Activated CD8-positive, alpha-beta memory T cell treated with anti-CD3 and anti-CD28 coated beads, Interleukin-2, amount 50 U/mL, for 48 hours (primary cell): ENCODE data around the gene ARHGEF37.

Experiments
- DNase-seq: peaks from one replicate; pipeline ENCODE4 v3.0.0-alpha.2; 2020

Gene ARHGEF37

DNA sequence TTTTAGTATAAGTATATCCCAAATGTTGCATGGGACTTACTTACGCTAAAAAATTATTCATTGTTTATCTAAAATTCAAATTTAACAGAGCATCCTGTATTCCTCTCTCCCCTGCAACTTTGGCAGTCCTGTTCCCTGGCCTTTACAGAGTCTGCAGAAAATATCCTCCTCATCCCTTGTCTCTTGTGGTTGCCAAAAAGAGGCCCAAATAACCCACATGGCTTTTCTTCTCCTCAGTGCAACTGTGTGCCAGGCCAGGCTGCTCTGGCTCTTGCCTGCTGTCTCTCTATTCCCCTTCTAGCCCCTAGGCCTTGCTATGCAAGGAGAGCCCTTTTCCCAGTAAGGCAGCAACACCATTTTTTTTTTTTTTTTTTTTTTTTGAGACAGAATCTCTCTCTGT lies 23.0 kb downstream of the ARHGEF37 start:
- no peak for DNase-seq

DNA sequence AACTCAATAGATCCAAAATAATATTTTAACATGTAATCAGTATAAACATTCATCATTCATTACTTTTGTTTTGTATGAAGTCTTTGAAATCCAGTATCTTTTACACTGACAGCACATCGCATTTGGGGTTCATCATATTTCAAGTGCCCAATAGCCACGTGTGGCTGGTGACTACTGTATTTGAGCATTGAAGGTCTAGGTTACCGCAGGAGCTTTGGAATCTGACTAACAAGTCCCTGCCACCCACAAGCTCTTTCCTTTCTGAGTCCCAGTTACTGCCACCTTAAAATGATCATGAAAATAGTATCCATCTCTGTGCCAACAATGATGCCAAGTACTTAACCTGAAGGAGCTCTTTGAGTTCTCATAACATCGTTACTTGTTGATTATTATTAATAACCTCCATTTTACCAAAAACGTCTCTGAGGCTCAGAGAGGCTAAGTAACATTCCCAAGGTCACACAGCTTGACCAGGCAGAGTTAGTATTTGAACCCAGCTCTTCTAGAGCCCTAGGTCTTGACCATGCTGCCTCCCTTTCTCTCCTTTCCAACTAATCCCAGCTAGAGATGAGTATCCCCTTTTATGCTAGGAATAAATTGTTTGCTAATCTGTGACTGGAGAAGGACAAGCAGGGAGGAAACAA lies 24.2 kb downstream of the ARHGEF37 start:
- no peak for DNase-seq

DNA sequence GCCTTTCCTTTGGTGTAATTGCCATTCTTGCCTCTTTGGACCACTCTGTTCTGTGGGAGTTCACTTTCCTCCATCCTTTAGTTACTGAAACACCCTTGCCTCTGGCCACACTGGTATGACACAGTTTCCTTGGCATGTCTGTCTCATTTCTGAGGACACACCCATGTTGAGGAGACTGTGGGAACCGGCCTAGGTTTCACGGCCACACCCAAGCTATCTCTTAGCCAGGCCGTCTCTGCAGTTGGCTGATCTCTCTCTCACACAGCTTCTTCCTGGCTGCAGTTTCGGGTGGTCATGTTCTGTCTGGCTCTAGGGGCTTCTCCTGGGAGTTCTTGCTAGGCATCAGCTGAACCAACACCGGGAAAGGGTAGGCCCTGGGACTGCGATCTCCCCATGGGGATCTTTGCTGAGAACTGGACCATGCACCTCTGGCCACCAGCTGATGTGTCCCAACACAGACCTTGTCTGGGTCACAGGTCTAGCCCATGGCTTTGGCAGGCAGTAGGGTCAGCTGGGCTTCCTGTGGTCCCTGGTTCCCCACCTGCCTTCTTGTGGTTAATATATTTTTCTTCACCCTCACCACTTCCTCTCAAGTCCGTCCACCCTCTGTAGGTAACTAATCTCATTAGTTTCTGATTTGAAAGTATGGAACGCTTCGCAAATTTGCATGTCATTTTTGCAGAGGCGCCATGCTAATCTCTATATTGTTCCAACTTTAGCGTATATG lies 24.9 kb downstream of the ARHGEF37 start:
- no peak for DNase-seq

DNA sequence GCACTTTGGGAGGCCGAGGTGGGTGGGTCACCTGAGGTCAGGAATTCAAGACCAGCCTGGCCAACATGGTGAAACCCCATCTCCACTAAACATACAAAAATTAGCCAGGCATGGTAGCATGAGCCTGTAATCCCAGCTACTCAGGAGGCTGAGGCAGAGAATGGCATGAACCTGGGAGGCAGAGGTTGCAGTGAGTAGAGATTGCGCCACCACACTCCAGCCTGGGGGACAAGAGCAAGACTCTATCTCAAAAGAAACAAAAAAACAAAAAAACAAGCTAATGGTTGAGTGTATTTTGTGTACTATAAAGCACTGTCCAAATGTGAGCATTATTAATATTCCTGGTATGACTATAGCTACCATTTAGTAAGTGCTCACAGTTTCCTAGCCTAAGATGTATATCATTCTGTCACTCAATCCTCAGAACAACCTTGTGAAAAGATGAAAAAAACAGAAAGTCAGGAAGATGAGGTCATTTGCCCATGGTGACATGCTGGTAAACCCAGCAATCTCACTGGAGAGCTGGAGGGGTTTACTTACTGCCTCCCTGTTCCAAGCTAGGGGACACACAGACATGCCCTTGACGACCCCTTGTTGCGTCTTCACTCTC lies 27.7 kb downstream of the ARHGEF37 start:
- no peak for DNase-seq

DNA sequence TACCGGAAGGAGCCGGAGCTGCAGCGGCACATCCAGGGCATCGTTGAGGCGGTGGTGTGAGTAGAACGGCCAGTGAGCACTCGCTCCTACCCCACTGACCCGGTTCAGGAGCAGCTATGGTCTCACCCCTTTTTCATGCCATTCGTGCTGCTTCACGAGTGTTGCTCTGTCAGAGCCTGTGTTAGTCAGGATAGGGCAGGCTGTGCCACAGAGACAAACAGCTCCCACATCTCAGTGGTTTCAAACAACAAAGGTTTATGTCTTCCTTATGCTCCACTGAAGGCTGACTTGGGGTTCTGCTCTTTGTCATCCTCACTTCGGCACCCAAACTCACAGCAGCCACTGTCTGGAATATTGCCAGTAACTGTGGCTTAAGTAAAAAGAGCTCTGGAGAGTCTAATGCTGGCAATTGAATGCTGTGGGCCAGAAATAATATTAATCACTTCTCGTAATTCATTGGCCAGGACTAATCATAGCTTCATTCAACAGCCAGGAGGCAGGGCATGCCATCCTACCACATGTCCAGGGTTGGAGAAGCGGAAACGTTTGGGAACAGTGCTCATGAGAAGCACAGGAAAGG lies 28.4 kb downstream of the ARHGEF37 start:
- DNase-seq: no peak

DNA sequence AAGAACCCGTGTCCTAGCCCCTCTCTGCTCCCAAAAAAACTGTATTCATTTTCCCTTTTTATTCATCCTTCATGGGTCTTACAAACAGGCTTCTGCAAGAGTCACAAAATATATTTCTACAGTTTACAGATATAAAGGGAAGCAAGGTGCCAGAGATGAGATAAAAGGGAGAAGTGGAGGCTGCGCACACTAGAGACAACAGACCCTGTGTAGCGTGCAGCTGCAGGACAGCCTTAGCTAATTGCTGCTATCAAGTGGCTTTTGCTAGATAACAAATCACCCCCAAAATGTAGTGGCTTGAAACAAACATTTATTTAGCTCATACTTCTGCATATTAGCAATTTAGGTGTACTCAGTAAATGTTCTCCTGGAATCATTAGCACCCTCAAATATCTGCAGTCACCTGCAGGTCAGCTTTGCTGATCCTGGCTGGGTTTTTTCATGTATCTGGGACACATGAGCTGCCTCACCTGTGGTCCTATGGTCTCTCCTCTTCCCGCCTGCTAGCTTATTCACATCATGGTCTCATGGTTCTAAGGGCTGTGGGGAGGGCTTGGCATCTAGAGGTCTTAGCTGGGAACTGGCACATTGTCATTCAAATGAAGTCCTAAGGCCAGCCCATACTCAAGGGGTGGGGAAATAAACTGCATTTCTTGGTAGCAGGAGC lies 29.4 kb downstream of the ARHGEF37 start:
- no peak for DNase-seq

DNA sequence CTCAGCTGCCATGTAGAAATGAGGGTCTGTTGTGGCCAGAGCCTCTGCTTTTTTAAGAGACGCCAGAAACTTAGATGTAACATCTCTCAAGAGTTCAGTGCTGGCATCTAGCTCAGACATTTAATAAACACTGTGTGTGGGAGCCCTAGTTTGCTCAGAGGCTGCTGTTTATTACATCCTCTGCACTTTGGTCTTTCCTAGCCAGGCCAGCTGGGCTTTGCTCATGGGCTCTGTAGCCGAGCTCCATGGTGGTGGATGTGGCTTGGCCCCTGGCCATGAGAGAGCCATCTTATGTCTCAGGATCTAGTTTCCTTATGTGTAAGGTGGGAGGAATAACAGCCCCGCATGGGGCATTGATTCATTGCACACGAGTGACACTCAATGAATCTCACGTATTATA lies 30.0 kb downstream of the ARHGEF37 start:
- DNase-seq: no peak

DNA sequence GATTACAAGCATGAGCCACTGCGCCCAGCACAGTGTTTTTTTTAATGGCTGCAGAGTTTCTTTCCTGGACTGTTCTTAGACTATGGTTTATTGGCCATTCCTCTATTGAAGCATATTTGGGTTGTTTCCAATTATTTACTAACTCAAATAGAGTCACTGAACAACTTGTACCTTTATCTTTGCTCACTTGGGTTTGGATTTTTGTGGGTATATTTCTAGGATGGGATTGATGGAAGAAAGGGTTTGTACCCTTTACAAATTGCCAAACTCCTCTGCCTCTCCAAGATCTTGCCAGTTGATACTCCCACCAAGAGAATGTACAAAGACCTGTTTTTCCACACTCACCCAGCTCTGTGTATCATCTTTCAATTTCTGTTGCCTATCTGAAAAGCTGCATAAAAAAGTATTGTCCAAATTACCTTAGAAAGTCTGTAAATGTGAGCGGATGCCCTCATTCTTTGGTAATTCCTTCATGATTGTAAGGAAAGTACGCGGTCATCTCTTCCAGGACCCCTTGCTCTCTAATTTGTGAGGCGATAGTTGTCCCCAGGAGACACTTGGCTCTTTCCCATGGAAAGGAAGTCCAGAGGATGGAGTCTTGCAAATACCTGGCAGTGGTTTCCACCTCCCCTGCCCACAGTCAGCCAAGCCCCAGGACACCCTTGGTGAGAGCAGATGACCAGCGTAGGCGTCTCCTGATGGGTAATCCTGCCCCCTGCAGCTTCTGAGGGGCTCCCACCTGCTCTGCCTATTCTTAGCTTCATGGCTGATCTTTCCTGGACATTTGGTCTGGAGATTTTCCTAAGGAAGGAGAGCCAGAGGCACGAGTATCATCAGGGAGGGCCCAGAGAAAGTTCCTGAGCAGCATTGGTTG lies 33.0 kb downstream of the ARHGEF37 start:
- DNase-seq: no peak

DNA sequence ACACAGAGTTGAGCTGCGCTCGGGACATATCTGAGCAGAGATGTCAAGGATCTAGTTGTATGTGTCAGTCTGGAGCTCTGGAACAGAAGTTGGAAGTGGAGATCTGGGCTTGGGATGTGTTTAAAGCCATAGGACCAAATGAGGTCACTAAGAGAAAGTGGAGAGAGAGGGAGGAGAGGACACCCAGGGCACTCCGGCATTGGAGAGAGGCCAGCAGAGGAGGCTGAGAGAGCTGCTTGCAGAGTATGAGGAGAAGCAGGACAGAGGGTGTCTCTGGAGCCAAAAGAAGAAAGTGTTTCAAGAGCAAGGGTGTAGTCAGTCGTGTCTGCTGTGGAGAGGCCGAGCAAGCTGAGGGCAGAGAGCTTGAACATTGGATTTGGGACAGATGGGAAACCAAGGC lies 34.7 kb downstream of the ARHGEF37 start:
- DNase-seq: no peak

DNA sequence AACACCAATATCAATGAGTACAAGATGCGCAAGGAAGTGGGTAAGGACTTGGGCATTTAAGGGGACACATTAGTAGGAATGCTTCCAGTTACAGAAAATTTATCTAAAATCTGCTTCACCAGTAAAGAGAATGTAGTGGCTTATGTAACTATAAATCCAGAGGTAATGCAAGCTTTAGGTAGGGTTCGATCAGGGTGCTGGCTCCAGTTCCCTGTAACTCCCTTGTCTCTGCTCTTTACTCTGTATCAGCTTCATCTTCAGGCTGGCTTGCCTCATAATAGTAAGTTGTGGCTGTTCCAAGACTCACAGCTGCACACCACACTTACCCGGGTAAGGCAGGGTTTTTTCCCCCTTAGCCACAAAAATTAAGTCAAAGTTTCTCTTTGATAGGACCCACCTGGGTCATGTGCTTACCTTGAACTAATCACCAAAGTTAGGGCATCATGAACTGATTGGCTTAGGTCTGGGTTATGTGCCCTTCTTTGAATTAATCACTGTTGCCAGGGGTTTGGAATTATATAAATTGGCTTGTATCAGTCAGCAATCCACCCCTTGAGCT lies 35.5 kb downstream of the ARHGEF37 start:
- no peak for DNase-seq

DNA sequence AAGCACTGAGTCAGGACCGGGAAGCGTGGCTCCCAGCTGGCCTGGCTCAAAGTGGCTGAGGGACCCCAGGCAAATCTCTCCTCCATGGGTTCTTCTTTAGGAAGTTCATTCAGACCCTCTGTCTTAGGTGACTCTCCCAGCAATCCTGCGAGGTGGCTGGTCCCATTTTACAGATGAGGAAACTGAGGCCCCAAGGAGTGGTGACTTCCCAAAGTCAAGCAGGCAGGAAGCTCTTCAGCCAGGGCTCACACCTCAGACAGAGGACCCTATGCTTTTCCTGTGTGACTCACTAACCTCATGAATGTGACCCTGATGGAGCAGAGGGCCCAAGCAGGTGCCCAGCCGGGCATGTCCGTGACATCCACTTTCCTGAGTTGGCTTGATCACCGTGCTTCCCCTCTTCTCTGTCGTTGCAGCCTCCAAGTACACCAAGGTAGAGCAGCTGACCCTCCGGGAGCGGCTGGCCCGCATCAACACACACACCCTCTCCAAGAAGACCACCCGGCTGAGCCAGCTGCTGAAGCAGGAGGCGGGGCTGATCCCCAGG lies 36.5 kb downstream of the ARHGEF37 start:
- DNase-seq: no peak

DNA sequence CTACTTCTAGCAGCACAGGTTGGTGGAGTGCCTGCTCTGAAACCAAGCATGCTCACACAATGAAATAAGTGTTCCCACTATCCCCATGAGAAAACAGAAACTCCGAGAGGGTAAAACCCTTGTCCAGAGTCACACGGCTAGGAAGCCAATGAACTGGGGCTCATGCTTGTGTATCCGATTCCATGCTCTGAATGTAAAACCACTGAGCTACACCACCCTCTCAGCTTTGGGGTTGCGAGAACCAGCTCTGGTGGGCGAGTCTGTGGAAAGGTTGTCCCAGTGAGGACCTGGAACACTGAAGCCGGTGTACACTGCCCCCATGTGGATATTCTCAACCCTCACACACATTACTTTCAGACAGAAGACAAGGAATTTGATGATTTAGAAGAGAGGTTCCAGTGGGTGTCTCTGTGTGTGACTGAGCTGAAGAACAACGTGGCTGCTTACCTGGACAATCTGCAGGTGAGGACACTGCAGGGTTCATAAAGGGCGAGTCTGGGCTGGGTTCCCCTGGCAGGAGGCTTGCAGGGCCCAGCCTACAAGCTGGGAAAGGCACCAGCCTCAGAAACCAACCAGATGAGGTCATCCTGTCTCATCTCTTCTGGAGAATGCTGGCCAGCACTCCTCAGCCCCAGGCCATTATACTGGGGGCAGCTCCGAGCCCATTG lies 37.4 kb downstream of the ARHGEF37 start:
- no peak for DNase-seq

DNA sequence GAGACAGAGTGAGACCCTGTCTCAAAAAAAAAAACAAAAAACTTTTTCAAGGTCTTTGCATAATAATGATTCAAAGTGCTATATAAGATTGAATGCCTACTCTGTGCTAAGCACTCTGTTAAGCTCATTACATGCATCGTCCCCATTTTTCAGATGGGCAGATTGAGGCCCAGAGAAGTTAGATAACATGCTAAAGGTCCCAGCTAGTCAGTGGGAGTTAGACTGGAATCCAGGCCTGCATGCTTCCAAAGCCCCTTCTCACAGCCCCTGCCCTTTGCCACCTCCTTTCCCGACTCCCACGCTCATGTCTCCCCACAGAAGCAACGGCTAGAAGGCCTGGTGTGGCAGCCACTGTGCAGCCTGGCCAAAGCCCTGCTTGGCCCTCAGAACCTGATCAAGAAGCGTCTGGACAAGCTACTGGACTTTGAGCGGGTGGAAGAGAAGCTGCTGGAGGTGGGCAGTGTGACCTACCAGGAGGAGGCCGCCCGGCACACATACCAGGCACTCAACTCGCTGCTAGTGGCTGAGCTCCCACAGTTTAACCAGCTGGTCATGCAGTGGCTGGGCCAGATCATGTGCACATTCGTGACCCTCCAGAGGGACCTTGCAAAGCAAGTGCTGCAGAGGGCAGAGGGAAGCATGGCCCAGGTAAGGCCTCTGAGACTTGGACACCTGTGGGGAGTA lies 40.3 kb downstream of the ARHGEF37 start:
- DNase-seq: no peak

DNA sequence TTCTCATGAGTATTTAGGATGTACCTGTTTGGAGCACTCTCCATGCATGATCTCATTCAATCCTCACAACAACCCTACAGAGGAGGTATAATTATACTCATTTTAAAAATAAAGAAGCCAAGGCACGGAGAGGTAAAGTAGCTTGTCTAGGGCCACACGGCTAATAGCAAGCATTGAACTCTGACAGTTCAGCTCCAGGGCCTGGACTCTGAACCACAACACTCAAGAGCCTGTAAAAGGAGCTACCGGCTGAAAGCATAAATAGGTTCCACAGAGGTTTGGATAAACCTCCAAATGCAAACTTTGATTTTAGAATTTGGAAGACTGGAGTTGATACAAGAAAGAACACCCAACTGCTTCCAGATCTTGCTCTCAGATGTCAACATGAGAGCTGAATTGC lies 41.2 kb downstream of the ARHGEF37 start:
- DNase-seq: no peak

DNA sequence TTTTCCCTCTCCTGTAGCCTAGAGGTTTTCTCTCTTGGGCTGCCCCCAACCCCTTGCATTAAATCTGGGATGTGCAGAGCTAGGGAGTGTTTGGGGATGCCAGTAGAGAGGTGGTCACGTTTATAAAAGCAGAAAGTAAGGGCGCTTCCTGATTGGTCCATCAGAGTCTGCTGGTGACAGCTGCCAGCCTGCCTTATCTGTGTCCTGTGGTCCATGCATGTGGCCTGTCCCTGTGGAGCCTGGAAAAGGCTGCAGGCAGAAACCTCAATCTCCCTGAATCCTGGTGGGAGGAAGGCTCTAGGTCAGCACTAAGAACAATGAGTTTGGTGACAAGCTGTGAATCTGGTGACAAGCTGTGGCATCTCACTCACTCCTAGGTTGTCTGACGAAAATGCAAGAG lies 42.2 kb downstream of the ARHGEF37 start:
- no peak for DNase-seq

DNA sequence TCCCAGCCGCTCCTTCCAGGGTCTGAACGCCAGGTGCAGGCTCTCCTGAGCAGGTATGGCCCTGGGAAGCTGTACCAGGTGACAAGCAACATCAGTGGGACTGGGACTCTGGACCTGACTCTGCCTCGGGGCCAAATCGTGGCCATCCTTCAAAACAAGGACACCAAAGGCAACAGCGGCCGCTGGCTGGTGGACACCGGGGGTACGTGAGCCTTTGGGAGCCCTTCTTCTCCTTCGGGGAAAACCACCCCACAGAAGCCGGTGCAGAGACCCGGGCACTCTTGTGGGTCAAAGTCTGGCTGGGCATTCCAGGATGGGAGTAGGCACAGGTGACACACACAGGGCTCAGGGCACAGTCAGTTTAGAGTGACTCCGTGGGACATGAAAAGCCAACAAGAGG lies 45.8 kb downstream of the ARHGEF37 start:
- DNase-seq: no peak

DNA sequence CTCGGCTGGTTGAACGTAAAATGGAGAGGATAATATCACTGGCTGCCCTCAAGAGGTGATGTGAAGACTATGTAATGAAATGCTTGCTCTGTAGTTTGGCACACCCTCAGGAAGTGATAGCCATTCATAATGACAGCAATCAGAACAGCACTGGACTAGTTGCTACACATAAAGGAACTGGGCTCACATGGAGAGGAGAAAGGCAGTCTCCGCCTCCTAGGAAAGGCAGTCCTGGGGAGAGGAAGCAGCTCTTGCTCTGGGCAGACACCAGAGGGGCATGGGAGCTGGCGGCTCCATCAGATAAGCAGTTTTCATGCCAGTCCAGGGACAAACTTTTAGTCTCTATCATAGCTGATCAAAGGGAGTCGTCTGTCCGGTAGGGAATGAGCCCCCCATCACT lies 46.9 kb downstream of the ARHGEF37 start:
- no peak for DNase-seq

DNA sequence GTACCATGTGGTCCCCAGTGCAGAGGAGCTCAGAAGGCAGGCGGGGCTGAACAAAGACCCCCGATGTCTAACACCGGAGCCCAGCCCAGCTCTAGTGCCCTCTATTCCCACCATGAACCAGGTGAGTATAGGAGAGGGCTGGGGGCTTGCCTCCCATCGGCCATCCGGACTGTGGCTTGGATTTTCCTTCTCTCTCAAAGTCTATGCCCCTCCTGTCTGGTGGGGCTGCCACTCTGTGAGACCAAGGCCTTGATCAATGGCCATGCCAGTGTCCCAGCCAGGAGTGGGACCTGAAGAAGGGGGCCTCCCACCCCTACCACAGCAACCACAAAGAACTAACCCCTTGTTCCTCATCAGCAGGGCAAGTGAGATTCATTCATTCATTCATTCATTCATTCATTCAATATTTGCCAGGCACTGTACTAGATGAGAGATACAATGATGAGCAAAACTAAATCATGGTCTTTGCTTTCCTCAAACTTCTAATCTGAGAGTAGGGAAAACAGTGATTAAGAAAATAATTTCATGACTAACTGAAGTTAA lies 47.6 kb downstream of the ARHGEF37 start:
- no peak for DNase-seq

DNA sequence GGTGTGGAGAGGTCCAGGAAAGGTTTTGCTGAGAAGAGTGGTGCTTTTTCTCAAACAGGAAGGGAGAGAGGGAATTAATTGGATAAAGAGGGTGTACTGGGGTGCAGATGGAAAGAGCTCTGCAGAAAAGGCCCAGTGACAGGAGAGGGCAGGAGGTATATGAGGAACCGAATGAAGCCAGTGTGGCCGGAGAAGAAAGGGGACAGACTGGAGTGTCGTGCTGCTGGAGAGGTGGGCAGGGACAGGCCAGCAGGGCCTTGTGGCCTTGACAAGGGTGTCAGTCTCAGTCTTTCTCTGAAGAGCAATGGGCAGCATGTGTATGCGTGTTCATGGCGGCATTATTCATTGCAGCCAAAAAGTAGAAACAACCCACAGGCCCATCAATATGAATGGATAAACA lies 48.1 kb downstream of the ARHGEF37 start:
- DNase-seq: no peak

DNA sequence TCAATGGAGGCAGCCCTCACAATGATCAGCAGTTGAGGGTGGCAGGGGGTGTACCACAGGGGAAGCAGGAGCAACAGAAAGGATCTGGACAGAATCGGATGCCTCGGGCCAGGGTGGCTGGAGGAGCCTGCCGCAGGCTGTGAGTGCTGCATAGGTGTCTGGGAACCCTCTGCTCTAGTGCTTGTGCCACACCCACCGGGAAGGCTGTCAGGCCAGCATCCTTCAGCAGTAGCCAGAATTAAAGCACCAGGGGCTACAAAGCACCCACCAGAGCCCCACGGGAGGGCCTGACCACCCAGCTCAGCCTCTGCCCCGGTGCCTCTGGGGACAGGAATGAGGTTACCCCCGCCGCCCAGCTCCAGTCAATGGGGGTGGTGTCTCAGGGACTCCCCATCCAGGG lies 49.0 kb downstream of the ARHGEF37 start:
- no peak for DNase-seq
